PC-9 (cell line): ENCODE data around the gene CACNG6. TPM values are rescaled to one million over a fixed set of nuclear protein-coding genes. Genes with fewer than 3 reads are reported as not detected.

Source experiments
- BruUV-seq: library from RNA; stranded (reverse); fragments of 400-500 nt; replicated peaks from 2 replicates; lab custom pipeline; 2021; lab: Mats Ljungman, UMichigan
- CTCF ChIA-PET: fragments of 300-600 bp; sonication (Branson Sonifier 250); formaldehyde crosslinking; loops from one replicate; lab custom pipeline; 2022; ENCODE audit warnings: antibody characterized with exemption; lab: Charles Lee
- POLR2A ChIA-PET: fragments of 300-600 bp; sonication (Branson Sonifier 250); formaldehyde crosslinking; loops from one replicate; lab custom pipeline; 2022; ENCODE audit warnings: antibody characterized with exemption; ENCODE audit not compliant: unreplicated experiment; lab: Charles Lee
- DNase-seq, 2 experiments: peaks; one replicate each; pipeline versions ENCODE4 v3.0.0 to v3.0.0-alpha.2; 2015 to 2022; ENCODE audit warnings: mixed read lengths in 1 of 2
- H2AFZ ChIP-seq: fragments of 200-600 bp; sonication (generic); 2 replicates; pipeline ENCODE4 v1.8.1; 2017; ENCODE audit warnings: antibody characterized with exemption
- H3F3A ChIP-seq: fragments of 200-600 bp; sonication (generic); 2 replicates; pipeline ENCODE4 v1.8.1; 2017; ENCODE audit warnings: antibody characterized with exemption, mild to moderate bottlenecking, low read depth; ENCODE audit not compliant: insufficient read depth
- H3K27ac ChIP-seq: fragments of 200-600 bp; sonication (generic); 2 replicates; pipeline ENCODE4 v1.6.1; 2016; ENCODE audit warnings: mixed run types
- H3K27me3 ChIP-seq: fragments of 200-600 bp; sonication (generic); 2 replicates; pipeline ENCODE4 v1.6.1; 2016; ENCODE audit warnings: low read depth, mixed run types; ENCODE audit not compliant: insufficient read depth
- H3K36me3 ChIP-seq: fragments of 200-600 bp; sonication (generic); 2 replicates; pipeline ENCODE4 v1.6.1; 2016; ENCODE audit warnings: low read depth, mixed run types
- H3K4me1 ChIP-seq: fragments of 200-600 bp; sonication (generic); replicated peaks from 2 replicates; pipeline ENCODE4 v1.6.1; 2016; ENCODE audit warnings: mixed run types; ENCODE audit not compliant: insufficient read depth
- H3K4me2 ChIP-seq: fragments of 200-600 bp; sonication (generic); 2 replicates; pipeline ENCODE4 v1.6.1; 2017; ENCODE audit warnings: mixed run types
- H3K4me3 ChIP-seq: fragments of 200-600 bp; sonication (generic); 2 replicates; pipeline ENCODE4 v1.6.1; 2016; ENCODE audit warnings: mixed run types
- H3K79me2 ChIP-seq: fragments of 200-600 bp; sonication (generic); 2 replicates; pipeline ENCODE4 v1.6.1; 2017; ENCODE audit warnings: low read depth, mixed run types
- H3K9me2 ChIP-seq: fragments of 200-600 bp; sonication (generic); 2 replicates; pipeline ENCODE4 v1.8.1; 2017; ENCODE audit warnings: mild to moderate bottlenecking; ENCODE audit not compliant: insufficient read depth
- H3K9me3 ChIP-seq: fragments of 200-600 bp; sonication (generic); 2 replicates; pipeline ENCODE4 v1.8.1; 2016; ENCODE audit warnings: low read depth; ENCODE audit not compliant: insufficient read depth
- H4K20me1 ChIP-seq: fragments of 200-600 bp; sonication (generic); 2 replicates; pipeline ENCODE4 v1.8.1; 2017; ENCODE audit not compliant: insufficient read depth
- CTCF ChIP-seq: fragments of 200-600 bp; sonication (generic); conservative IDR thresholded peaks from 2 replicates; pipeline ENCODE4 v1.6.1; 2017; ENCODE audit warnings: mixed run types, antibody characterized with exemption, mild to moderate bottlenecking, moderate library complexity
- EZH2 ChIP-seq: fragments of 200-600 bp; sonication (generic); IDR thresholded peaks from 2 replicates; pipeline ENCODE4 v1.8.0; 2017; ENCODE audit warnings: antibody characterized with exemption, low read depth
- intact Hi-C: fragments of 100-400 bp; cut with micrococcal nuclease; formaldehyde crosslinking; loops from one replicate; pipeline ENCODE4 v1.10.0; 2022; ENCODE audit not compliant: unreplicated experiment
- total RNA-seq: library from RNA; stranded (reverse); gene quantifications from 2 replicates; pipeline ENCODE4 v1.2.3, GENCODE V29; 2021

Gene CACNG6
- total RNA-seq, 1 experiment from 2014 or later: 11.5 TPM

DNA sequence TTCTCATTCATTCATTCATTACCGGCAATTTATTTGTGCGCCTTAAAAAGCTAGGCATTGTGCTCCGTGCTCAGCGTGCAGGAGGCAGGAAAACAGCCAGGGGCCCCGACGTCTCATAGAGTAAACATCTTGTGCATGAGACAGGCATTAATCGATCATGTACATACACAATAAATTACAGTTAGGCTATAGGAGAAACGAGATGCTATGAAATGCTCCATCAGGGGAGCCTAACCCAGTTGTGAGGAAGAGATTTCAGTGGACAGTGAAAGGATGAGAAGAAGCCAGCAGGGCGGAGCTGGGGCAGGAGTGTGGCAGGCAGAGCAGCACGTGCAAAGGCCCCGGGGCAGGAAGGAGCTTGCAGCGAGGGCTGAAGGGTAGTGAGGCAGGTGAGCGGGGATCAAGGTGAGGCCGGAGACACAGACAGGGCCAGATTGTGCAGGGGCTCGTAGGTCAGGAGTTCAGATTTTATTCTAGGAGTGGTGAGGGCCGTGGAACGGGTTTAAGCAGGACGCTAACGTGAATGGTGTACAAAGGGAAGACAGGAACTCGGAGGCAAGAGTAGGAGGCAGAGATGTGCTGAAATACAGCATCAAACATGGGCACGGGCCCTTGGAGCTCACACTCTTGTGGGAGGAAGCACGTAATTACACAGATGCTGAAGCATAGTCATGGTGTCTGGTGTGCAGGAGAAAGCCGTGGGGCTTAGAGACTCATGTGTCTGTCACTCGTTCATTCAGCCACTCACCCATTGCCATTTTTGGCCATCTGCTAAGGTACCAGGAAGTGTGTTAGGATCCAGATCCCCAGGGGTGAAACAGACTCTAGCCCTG is 7.8 kb upstream of the CACNG6 start:
- no peak overlapping the region for H3K4me3 ChIP-seq
- no TSS peak for BruUV-seq
- no peaks in the 10 kb centered on the region for H4K20me1 ChIP-seq
- POLR2A ChIA-PET: no interaction called here
- no peak overlapping the region for H2AFZ ChIP-seq
- peaks cover 41% of the 10 kb centered on the region for H3F3A ChIP-seq
- TF ChIP-seq CTCF (no peak), EZH2 (no peak)
- H3K4me1 ChIP-seq: no peaks in the 10 kb centered on the region
- no peaks in the 10 kb centered on the region for H3K79me2 ChIP-seq
- no peaks in the 10 kb centered on the region for H3K9me3 ChIP-seq
- no peaks in the 10 kb centered on the region for H3K27me3 ChIP-seq
- H3K4me2 ChIP-seq: no peak overlapping the region
- CTCF ChIA-PET: interaction anchor here (0.5 kb wide), 1 partner anchor 462 kb away, joined by 3 read pairs; no protein-coding TSS in a partner anchor
- no peak for DNase-seq
- H3K27ac ChIP-seq: no peak overlapping the region
- H3K9me2 ChIP-seq: no peaks in the 10 kb centered on the region
- intact Hi-C loops: no loop called here
- no peaks in the 10 kb centered on the region for H3K36me3 ChIP-seq

DNA sequence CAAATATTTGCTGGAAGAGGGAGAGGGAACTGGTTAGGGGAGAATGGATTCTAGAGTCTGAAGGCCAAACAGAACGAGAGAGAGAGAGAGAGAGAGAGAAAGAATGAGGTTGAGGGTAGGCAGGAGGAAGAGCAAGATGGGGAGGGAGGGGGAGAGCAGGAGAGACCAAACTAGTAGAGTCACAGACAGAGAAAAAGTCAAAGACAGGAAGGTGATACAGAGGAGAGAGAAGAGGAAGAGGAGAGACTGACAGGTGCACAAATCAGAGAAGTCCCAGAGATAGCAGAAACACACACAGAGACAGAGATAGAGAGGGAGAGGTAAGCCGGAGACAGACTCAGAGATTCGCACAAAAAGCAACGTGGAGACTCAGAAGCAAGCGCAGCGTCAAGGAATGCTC is 5.6 kb upstream of the CACNG6 start:
- Histone ChIP-seq H3K79me2 (no peaks in the 10 kb centered on the region), H3K36me3 (no peaks in the 10 kb centered on the region), H3K27ac (no peak overlapping the region), H3K4me2 (no peak overlapping the region), H3K4me1 (no peaks in the 10 kb centered on the region), H3K9me2 (no peaks in the 10 kb centered on the region), H3K9me3 (no peaks in the 10 kb centered on the region), H2AFZ (no peak overlapping the region), H3F3A (peaks cover 40% of the 10 kb centered on the region), H3K4me3 (no peak overlapping the region), H3K27me3 (no peaks in the 10 kb centered on the region), H4K20me1 (no peaks in the 10 kb centered on the region)
- ChIA-PET POLR2A (no interaction called here), CTCF (no interaction called here)
- no peak for TF ChIP-seq CTCF
- no peak for TF ChIP-seq EZH2
- intact Hi-C loops: no loop called here
- BruUV-seq: no TSS peak
- DNase-seq: no peak

- no peaks in the 10 kb centered on the region for H3K9me2 ChIP-seq
- BruUV-seq: no TSS peak
- CTCF ChIA-PET: no interaction called here
- TF ChIP-seq CTCF: no peak
- TF ChIP-seq EZH2: no peak
- H3K27ac ChIP-seq: no peak overlapping the region
- no peaks in the 10 kb centered on the region for H3K36me3 ChIP-seq
- no peaks in the 10 kb centered on the region for H3K27me3 ChIP-seq
- no peaks in the 10 kb centered on the region for H4K20me1 ChIP-seq
- peaks cover 32% of the 10 kb centered on the region for H3F3A ChIP-seq
- no peaks in the 10 kb centered on the region for H3K9me3 ChIP-seq
- DNase-seq: no peak
- no peak overlapping the region for H3K4me3 ChIP-seq
- H2AFZ ChIP-seq: no peak overlapping the region
- peaks cover 21% of the 10 kb centered on the region for H3K79me2 ChIP-seq
- H3K4me1 ChIP-seq: peaks cover 20% of the 10 kb centered on the region
- H3K4me2 ChIP-seq: no peak overlapping the region
- intact Hi-C loops: no loop called here
- POLR2A ChIA-PET: interaction anchor here (0.5 kb wide), 1 partner anchor 9 kb away, joined by 7 read pairs; no protein-coding TSS in a partner anchor
Observed at GRCh38 chr19:53988981-53989380, 2.5 kb upstream of the CACNG6 start.
